Liver (tissue), 9 donors: Measurements from ENCODE around the gene C9orf57. TPM values are rescaled to one million over a fixed set of nuclear protein-coding genes. Genes with fewer than 3 reads are reported as not detected.

ENCODE experiments used
- DNase-seq: peaks from one replicate; pipeline ENCODE4 v3.0.0-alpha.2; 2017; ENCODE audit warnings: low spot score
- H3K27ac ChIP-seq, 2 donors: one replicate each; pipeline ENCODE4 v1.7.0; 2013; ENCODE audit warnings: inconsistent platforms in 2 of 2, low read length in 2 of 2, control low read depth in 1 of 2, low read depth in 1 of 2, mild to moderate bottlenecking in 1 of 2
- H3K27me3 ChIP-seq, 4 donors: one replicate each; pipeline versions ENCODE4 v1.6.1 to v1.7.0; 2013; ENCODE audit warnings: low read length in 3 of 4, inconsistent platforms in 1 of 4, mild to moderate bottlenecking in 1 of 4, moderate library complexity in 1 of 4; ENCODE audit not compliant: control insufficient read depth in 4 of 4, insufficient read depth in 4 of 4
- H3K36me3 ChIP-seq, 4 donors: one replicate each; pipeline versions ENCODE4 v1.6.1 to v1.7.0; 2013; ENCODE audit warnings: low read length in 3 of 4, mild to moderate bottlenecking in 3 of 4, low read depth in 1 of 4, moderate library complexity in 1 of 4; ENCODE audit not compliant: control insufficient read depth in 4 of 4, insufficient read depth in 3 of 4
- H3K4me1 ChIP-seq, 4 donors: one replicate each; pipeline versions ENCODE4 v1.6.1 to v1.7.0; 2013; ENCODE audit warnings: low read length in 3 of 4, mild to moderate bottlenecking in 3 of 4, moderate library complexity in 1 of 4; ENCODE audit not compliant: control insufficient read depth in 4 of 4, insufficient read depth in 4 of 4
- H3K4me3 ChIP-seq, 3 donors: one replicate each; pipeline versions ENCODE4 v1.6.1 to v1.7.0; 2013; ENCODE audit warnings: low read length in 3 of 3, control low read depth in 1 of 3, low read depth in 1 of 3, mild to moderate bottlenecking in 1 of 3
- H3K9ac ChIP-seq, 2 donors: one replicate each; pipeline ENCODE4 v1.7.0; 2013; ENCODE audit warnings: low read length in 2 of 2, mild to moderate bottlenecking in 2 of 2, moderate library complexity in 2 of 2, control low read depth in 1 of 2, low read depth in 1 of 2
- H3K9me3 ChIP-seq, 4 donors: one replicate each; pipeline versions ENCODE4 v1.6.1 to v1.7.0; 2013; ENCODE audit warnings: low read length in 3 of 4; ENCODE audit not compliant: control insufficient read depth in 4 of 4
- ATF3 ChIP-seq: IDR thresholded peaks from 2 replicates; pipeline ENCODE4 v1.6.1; 2016; ENCODE audit warnings: antibody characterized with exemption
- EGR1 ChIP-seq, 2 donors: IDR thresholded peaks; 2 replicates each; pipeline ENCODE4 v1.6.1; 2016 to 2018; ENCODE audit warnings: antibody characterized with exemption in 2 of 2, low read depth in 2 of 2
- FOXA1 ChIP-seq: IDR thresholded peaks from 2 replicates; pipeline ENCODE4 v1.6.1; 2016; ENCODE audit warnings: antibody characterized with exemption
- FOXA2 ChIP-seq: IDR thresholded peaks from 2 replicates; pipeline ENCODE4 v1.6.1; 2016; ENCODE audit warnings: antibody characterized with exemption
- GABPA ChIP-seq, 2 donors: IDR thresholded peaks in 1 of 2; conservative IDR thresholded peaks in 1 of 2; 2 replicates each; pipeline ENCODE4 v1.6.1; 2016; ENCODE audit warnings: antibody characterized with exemption in 2 of 2, mild to moderate bottlenecking in 1 of 2, moderate library complexity in 1 of 2
- HNF4A ChIP-seq, 2 donors: conservative IDR thresholded peaks; 2 replicates each; pipeline ENCODE4 v1.6.1; 2016; ENCODE audit warnings: antibody characterized with exemption in 2 of 2, mild to moderate bottlenecking in 2 of 2
- HNF4G ChIP-seq: IDR thresholded peaks from 2 replicates; pipeline ENCODE4 v1.6.1; 2016; ENCODE audit warnings: antibody characterized with exemption
- MAX ChIP-seq: IDR thresholded peaks from 2 replicates; pipeline ENCODE4 v1.6.1; 2016; ENCODE audit warnings: antibody characterized with exemption
- NR2F2 ChIP-seq: IDR thresholded peaks from 2 replicates; pipeline ENCODE4 v1.6.1; 2016; ENCODE audit warnings: antibody characterized with exemption
- RXRA ChIP-seq, 2 donors: IDR thresholded peaks; 2 replicates each; pipeline ENCODE4 v1.6.1; 2017 to 2018; ENCODE audit warnings: antibody characterized with exemption in 2 of 2, mild to moderate bottlenecking in 1 of 2
- SP1 ChIP-seq: IDR thresholded peaks from 2 replicates; pipeline ENCODE4 v1.6.1; 2018; ENCODE audit warnings: antibody characterized with exemption, mild to moderate bottlenecking
- TAF1 ChIP-seq: conservative IDR thresholded peaks from 2 replicates; pipeline ENCODE4 v1.6.1; 2016; ENCODE audit warnings: antibody characterized with exemption, mild to moderate bottlenecking
- YY1 ChIP-seq: IDR thresholded peaks from 2 replicates; pipeline ENCODE4 v1.6.1; 2016; ENCODE audit warnings: antibody characterized with exemption, mild to moderate bottlenecking
- ZBTB33 ChIP-seq: IDR thresholded peaks from 2 replicates; pipeline ENCODE4 v1.6.1; 2016; ENCODE audit warnings: antibody characterized with exemption
- WGBS: extraction: QIAGEN DNeasy Blood & Tissue Kit; methylation state at CpG from one replicate; pipeline ENCODE4 v1.1.7; 2013; 5-methylcytosine and 5-hydroxymethylcytosine counted together
- polyA plus RNA-seq, 2 donors: library from polyadenylated mRNA; stranded (reverse) in 1 of 2; unstranded in 1 of 2; fragments of 200-250 nt in 1 of 2; fragments of >200 nt in 1 of 2; fragmentation: Nextera tagmentation in 1 of 2; extraction: Ambion mirVana in 1 of 2; gene quantifications; one replicate each; pipeline versions ENCODE4 v1.2.1 to v1.2.3, GENCODE V29; 2013 to 2015
- total RNA-seq, 2 donors: library from RNA; depleted of rRNA; stranded (reverse); fragments of >200 nt; gene quantifications; one replicate each; pipeline ENCODE4 v1.2.3, GENCODE V29; 2014
- TF ChIP-seq, protein P1 (sequence below): IDR thresholded peaks from 2 replicates; pipeline ENCODE4 v1.6.1; 2016; ENCODE audit warnings: antibody characterized with exemption, mild to moderate bottlenecking
- donor health status: healthy.
- donor health status: healthy.
- donor health status: healthy.
- donor health status: healthy.
- donor health status: healthy.

Gene C9orf57
- total and polyA plus RNA-seq, 4 donors: not detected

- Histone ChIP-seq H3K4me3 (no peak overlapping the region), H3K4me1 (peaks cover 0 to 8% (median 6%) of the 10 kb centered on the region in 4 donors), H3K9me3 (no peaks in the 10 kb centered on the region), H3K9ac (no peak overlapping the region), H3K27ac (no peak overlapping the region), H3K36me3 (no peaks in the 10 kb centered on the region), H3K27me3 (no peaks in the 10 kb centered on the region)
- no peak for DNase-seq
- TF ChIP-seq HNF4A (conservative IDR thresholded peaks at IDR 0.05) (no peak), NR2F2 (no peak), ATF3 (no peak), YY1 (no peak), HNF4G (no peak), TAF1 (no peak), RXRA (IDR thresholded peaks at IDR 0.05) (no peak), EGR1 (IDR thresholded peaks at IDR 0.05; ENCODE audit: low read depth in 2 of 2) (no peak), GABPA (IDR thresholded peaks at IDR 0.05 in 1 of 2, conservative IDR thresholded peaks at IDR 0.05 in 1 of 2) (no peak), FOXA2 (no peak), FOXA1 (no peak)
- TF ChIP-seq, protein P1, sequence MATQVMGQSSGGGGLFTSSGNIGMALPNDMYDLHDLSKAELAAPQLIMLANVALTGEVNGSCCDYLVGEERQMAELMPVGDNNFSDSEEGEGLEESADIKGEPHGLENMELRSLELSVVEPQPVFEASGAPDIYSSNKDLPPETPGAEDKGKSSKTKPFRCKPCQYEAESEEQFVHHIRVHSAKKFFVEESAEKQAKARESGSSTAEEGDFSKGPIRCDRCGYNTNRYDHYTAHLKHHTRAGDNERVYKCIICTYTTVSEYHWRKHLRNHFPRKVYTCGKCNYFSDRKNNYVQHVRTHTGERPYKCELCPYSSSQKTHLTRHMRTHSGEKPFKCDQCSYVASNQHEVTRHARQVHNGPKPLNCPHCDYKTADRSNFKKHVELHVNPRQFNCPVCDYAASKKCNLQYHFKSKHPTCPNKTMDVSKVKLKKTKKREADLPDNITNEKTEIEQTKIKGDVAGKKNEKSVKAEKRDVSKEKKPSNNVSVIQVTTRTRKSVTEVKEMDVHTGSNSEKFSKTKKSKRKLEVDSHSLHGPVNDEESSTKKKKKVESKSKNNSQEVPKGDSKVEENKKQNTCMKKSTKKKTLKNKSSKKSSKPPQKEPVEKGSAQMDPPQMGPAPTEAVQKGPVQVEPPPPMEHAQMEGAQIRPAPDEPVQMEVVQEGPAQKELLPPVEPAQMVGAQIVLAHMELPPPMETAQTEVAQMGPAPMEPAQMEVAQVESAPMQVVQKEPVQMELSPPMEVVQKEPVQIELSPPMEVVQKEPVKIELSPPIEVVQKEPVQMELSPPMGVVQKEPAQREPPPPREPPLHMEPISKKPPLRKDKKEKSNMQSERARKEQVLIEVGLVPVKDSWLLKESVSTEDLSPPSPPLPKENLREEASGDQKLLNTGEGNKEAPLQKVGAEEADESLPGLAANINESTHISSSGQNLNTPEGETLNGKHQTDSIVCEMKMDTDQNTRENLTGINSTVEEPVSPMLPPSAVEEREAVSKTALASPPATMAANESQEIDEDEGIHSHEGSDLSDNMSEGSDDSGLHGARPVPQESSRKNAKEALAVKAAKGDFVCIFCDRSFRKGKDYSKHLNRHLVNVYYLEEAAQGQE: no peak
- 76% methylated on average over 4 of the region's 4 CpGs for WGBS
Observed at GRCh38 chr9:72037571-72037970, 22.8 kb downstream of the C9orf57 start.

- no peaks in the 10 kb centered on the region for H3K36me3 ChIP-seq
- no peak overlapping the region for H3K27ac ChIP-seq
- 91% methylated on average over 2 of the region's 2 CpGs for WGBS
Observed at GRCh38 chr9:72030767-72031166, 29.6 kb downstream of the C9orf57 start.

More at GRCh38 chr9:72030767-72031166, 29.6 kb downstream of the C9orf57 start:
- TF ChIP-seq FOXA1 (no peak), ZBTB33 (no peak), MAX (no peak), EGR1 (IDR thresholded peaks at IDR 0.05; ENCODE audit: low read depth in 2 of 2) (no peak), ATF3 (no peak), NR2F2 (no peak), RXRA (IDR thresholded peaks at IDR 0.05) (no peak), HNF4G (no peak), SP1 (no peak), TAF1 (no peak), YY1 (no peak)
- no peaks in the 10 kb centered on the region for H3K27me3 ChIP-seq
- H3K4me3 ChIP-seq: no peak overlapping the region
- DNase-seq: no peak
- no peaks in the 10 kb centered on the region for H3K9me3 ChIP-seq
- H3K9ac ChIP-seq: no peak overlapping the region
- H3K4me1 ChIP-seq: no peaks in the 10 kb centered on the region
